UCSD-AML1 (cell line): ENCODE results near the gene CACNB2.

ENCODE experiments used
- DNase-seq: peaks from one replicate; lab custom pipeline; 2025; ENCODE audit not compliant: unreplicated experiment; lab: John Stamatoyannopoulos, UW

CACNB2 gene

GRCh38 chr10:18278181-18278580 is 138.0 kb downstream of the CACNB2 start:
- no peak for DNase-seq

GRCh38 chr10:18279173-18279572 is 138.9 kb downstream of the CACNB2 start:
- DNase-seq, result no peak

GRCh38 chr10:18282094-18282493 is 141.9 kb downstream of the CACNB2 start:
- DNase-seq, result no peak

- DNase-seq, result no peak
Measured at GRCh38 chr10:18290651-18291313, 150.6 kb downstream of the CACNB2 start.

- no peak for DNase-seq
Measured at GRCh38 chr10:18293536-18294510, 153.6 kb downstream of the CACNB2 start.

- DNase-seq, result no peak
Measured at GRCh38 chr10:18294633-18295032, 154.4 kb downstream of the CACNB2 start.

- DNase-seq, result no peak
Measured at GRCh38 chr10:18297659-18298058, 157.4 kb downstream of the CACNB2 start.

- DNase-seq, result no peak
Measured at GRCh38 chr10:18298256-18298655, 158.0 kb downstream of the CACNB2 start.

GRCh38 chr10:18303851-18304801 is 163.9 kb downstream of the CACNB2 start:
- DNase-seq, result no peak

- DNase-seq, result no peak
Measured at GRCh38 chr10:18306031-18306430, 165.8 kb downstream of the CACNB2 start.

- no peak for DNase-seq
Measured at GRCh38 chr10:18308600-18308999, 168.4 kb downstream of the CACNB2 start.

GRCh38 chr10:18310761-18311160 is 170.5 kb downstream of the CACNB2 start:
- DNase-seq, result no peak

GRCh38 chr10:18312374-18313139 is 172.3 kb downstream of the CACNB2 start:
- DNase-seq, result no peak

GRCh38 chr10:18313140-18313530 is 172.9 kb downstream of the CACNB2 start:
- DNase-seq, result no peak

GRCh38 chr10:18313626-18314025 is 173.4 kb downstream of the CACNB2 start:
- DNase-seq, result no peak

GRCh38 chr10:18319628-18320027 is 179.4 kb downstream of the CACNB2 start:
- no peak for DNase-seq

GRCh38 chr10:18321371-18321770 is 181.1 kb downstream of the CACNB2 start:
- no peak for DNase-seq

- no peak for DNase-seq
Measured at GRCh38 chr10:18323916-18324315, 183.7 kb downstream of the CACNB2 start.

- no peak for DNase-seq
Measured at GRCh38 chr10:18325410-18325809, 185.2 kb downstream of the CACNB2 start.

- DNase-seq, result no peak
Measured at GRCh38 chr10:18325889-18326531, 185.8 kb downstream of the CACNB2 start.
